ENCODE data around the gene DOCK4.

Gene DOCK4

GRCh38 chr7:111740942-111741341, 465.3 kb downstream of the DOCK4 start:
- in situ Hi-C loops (cut with MboI; ENCODE audit: low pct_unique_long_range_greater_than_20kb, low sequenced_read_pairs, unreplicated experiment), result loop anchor here (25.0 kb wide), 4 partner anchors 254 to 1146 kb away; partner anchors contain the start of gene LRRN3
- no peak for DNase-seq (ENCODE audit: low spot score)
- TF ChIP-seq CTCF (IDR thresholded peaks at IDR 0.05; ENCODE audit: extremely low read depth, insufficient read depth, missing control alignments), result no peak

- in situ Hi-C loops (cut with MboI; ENCODE audit: low pct_unique_long_range_greater_than_20kb, low sequenced_read_pairs, unreplicated experiment), result loop anchor here (25.0 kb wide), 4 partner anchors 249 to 1151 kb away; partner anchors contain the start of gene LRRN3
- TF ChIP-seq CTCF (IDR thresholded peaks at IDR 0.05; ENCODE audit: extremely low read depth, insufficient read depth, missing control alignments), result no peak
- DNase-seq (ENCODE audit: low spot score), result no peak
Observed at GRCh38 chr7:111736552-111736874, 469.7 kb downstream of the DOCK4 start.

GRCh38 chr7:111735661-111736551, 470.3 kb downstream of the DOCK4 start:
- DNase-seq (ENCODE audit: low spot score), result peak; percentile 56
- peak; percentile 75 for TF ChIP-seq CTCF (IDR thresholded peaks at IDR 0.05; ENCODE audit: extremely low read depth, insufficient read depth, missing control alignments)
- in situ Hi-C loops (cut with MboI; ENCODE audit: low pct_unique_long_range_greater_than_20kb, low sequenced_read_pairs, unreplicated experiment), result loop anchor here (25.0 kb wide), 4 partner anchors 249 to 1151 kb away; partner anchors contain the start of gene LRRN3

- no peak for TF ChIP-seq CTCF (IDR thresholded peaks at IDR 0.05; ENCODE audit: extremely low read depth, insufficient read depth, missing control alignments)
- in situ Hi-C loops (cut with MboI; ENCODE audit: low pct_unique_long_range_greater_than_20kb, low sequenced_read_pairs, unreplicated experiment), result loop anchor here (25.0 kb wide), 4 partner anchors 248 to 1152 kb away; partner anchors contain the start of gene LRRN3
- no peak for DNase-seq (ENCODE audit: low spot score)
Observed at GRCh38 chr7:111734954-111735660, 471.1 kb downstream of the DOCK4 start.

GRCh38 chr7:111732923-111733322, 473.3 kb downstream of the DOCK4 start:
- TF ChIP-seq CTCF (IDR thresholded peaks at IDR 0.05; ENCODE audit: extremely low read depth, insufficient read depth, missing control alignments), result no peak
- no peak for DNase-seq (ENCODE audit: low spot score)
- in situ Hi-C loops (cut with MboI; ENCODE audit: low pct_unique_long_range_greater_than_20kb, low sequenced_read_pairs, unreplicated experiment), result loop anchor here (25.0 kb wide), 4 partner anchors 246 to 1154 kb away; partner anchors contain the start of gene LRRN3

GRCh38 chr7:111730476-111731300, 475.5 kb downstream of the DOCK4 start:
- in situ Hi-C loops (cut with MboI; ENCODE audit: low pct_unique_long_range_greater_than_20kb, low sequenced_read_pairs, unreplicated experiment), result loop anchor here (25.0 kb wide), 4 partner anchors 243 to 1157 kb away; partner anchors contain the start of gene LRRN3

More at GRCh38 chr7:111730476-111731300, 475.5 kb downstream of the DOCK4 start:
- peak; percentile 65 for TF ChIP-seq CTCF (IDR thresholded peaks at IDR 0.05; ENCODE audit: extremely low read depth, insufficient read depth, missing control alignments)
- DNase-seq (ENCODE audit: low spot score), result peak; percentile 62

All from GM13977 (cell line).